ENCODE data around the gene PSMG2.

DNA sequence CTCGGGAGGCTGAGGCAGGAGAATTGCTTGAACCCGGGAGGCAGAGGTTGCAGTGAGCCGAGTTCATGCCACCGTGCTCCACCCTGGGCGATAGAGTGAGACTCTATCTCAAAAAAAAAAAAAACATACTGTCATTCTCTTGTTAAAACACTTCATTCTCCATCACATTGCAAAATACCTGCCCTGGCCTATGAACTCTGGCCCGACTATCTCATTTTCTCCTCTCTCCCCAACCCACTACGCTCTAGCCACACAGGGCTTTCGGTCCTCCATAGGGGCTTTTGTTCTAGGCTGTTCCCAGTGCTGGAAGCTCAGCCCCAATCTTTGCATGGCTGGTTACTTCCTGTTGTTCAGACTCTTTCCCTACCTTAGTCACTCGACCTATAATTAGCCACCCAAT, 10.6 kb upstream of the PSMG2 start:
- TF ChIP-seq, protein P1, sequence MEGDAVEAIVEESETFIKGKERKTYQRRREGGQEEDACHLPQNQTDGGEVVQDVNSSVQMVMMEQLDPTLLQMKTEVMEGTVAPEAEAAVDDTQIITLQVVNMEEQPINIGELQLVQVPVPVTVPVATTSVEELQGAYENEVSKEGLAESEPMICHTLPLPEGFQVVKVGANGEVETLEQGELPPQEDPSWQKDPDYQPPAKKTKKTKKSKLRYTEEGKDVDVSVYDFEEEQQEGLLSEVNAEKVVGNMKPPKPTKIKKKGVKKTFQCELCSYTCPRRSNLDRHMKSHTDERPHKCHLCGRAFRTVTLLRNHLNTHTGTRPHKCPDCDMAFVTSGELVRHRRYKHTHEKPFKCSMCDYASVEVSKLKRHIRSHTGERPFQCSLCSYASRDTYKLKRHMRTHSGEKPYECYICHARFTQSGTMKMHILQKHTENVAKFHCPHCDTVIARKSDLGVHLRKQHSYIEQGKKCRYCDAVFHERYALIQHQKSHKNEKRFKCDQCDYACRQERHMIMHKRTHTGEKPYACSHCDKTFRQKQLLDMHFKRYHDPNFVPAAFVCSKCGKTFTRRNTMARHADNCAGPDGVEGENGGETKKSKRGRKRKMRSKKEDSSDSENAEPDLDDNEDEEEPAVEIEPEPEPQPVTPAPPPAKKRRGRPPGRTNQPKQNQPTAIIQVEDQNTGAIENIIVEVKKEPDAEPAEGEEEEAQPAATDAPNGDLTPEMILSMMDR (conservative IDR thresholded peaks at IDR 0.05; ENCODE audit: low read length) = no peak
- no peak for TF ChIP-seq EZH2phosphoT487 (IDR thresholded peaks at IDR 0.05; ENCODE audit: borderline replicate concordance)

All from Loucy (cell line).